IPS-15b (cell line): ENCODE data around the gene ATG16L2.

Experiments
- H3K27me3 ChIP-seq: one replicate; pipeline ENCODE4 v1.6.1; 2013; ENCODE audit warnings: low read length; ENCODE audit not compliant: control insufficient read depth, insufficient read depth
- H3K36me3 ChIP-seq: one replicate; pipeline ENCODE4 v1.6.1; 2013; ENCODE audit warnings: low read length; ENCODE audit not compliant: control insufficient read depth, insufficient read depth
- H3K4me1 ChIP-seq: one replicate; pipeline ENCODE4 v1.6.1; 2013; ENCODE audit warnings: mild to moderate bottlenecking, low read length; ENCODE audit not compliant: control insufficient read depth, insufficient read depth
- H3K4me3 ChIP-seq: one replicate; pipeline ENCODE4 v1.5.1; 2013; ENCODE audit warnings: low read depth, low read length
- H3K9ac ChIP-seq: one replicate; pipeline ENCODE4 v1.6.1; 2013; ENCODE audit warnings: low read depth, mild to moderate bottlenecking, low read length
- H3K9me3 ChIP-seq: one replicate; pipeline ENCODE4 v1.6.1; 2013; ENCODE audit warnings: mild to moderate bottlenecking, low read length; ENCODE audit not compliant: control insufficient read depth, insufficient read depth

The ATG16L2 gene

DNA sequence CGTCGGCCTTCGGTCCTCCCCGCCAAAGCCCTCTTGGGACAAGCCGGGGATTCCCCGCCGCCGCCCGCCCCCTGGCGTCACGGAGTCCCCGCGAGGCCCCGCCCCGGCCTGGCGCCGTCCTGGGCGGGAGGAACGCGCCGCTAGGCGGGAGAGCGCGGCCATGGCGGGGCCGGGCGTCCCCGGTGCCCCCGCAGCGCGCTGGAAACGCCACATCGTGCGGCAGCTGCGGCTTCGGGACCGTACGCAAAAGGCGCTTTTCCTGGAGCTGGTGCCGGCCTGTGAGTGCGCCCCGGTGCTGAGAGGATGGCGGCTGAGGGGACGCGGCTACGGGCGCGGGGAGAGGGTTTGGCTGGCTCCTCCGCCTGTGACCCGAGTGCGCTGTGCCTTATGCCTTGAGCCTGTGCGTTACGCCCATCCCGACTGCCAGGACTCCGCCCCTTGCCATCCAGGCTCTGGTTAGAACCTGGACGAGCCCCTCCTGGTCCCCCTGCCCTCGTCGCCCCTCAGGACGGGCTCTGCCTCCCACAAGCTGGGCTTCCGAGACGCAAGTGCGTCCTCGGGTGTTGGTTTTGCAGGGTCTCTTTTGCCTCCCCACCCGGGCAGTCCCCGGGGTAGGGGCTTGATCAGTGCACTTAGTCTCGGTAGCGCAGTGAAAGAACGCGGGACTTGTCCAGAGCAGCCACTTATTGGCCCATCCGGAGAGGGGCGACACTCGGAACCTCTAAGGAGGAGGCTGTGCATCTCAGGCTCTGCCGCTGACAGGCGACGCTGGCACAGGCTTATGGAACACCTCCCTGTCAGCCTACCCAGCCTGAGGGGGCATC is at the start of gene ATG16L2:
Gene ATG16L2 (plus strand): TSS at position 126 of the 824 bp plus-strand sequence. CDS start 35 bp downstream, at position 161.
- H3K27me3 ChIP-seq: no peaks in the 10 kb centered on the region
- H3K9me3 ChIP-seq: no peaks in the 10 kb centered on the region
- no peaks in the 10 kb centered on the region for H3K36me3 ChIP-seq
- peak within 1 kb of the TSS; percentile 96 for H3K9ac ChIP-seq
- H3K4me3 ChIP-seq: peak within 1 kb of the TSS; percentile 91
- H3K4me1 ChIP-seq: peaks cover 3% of the 10 kb centered on the region

DNA sequence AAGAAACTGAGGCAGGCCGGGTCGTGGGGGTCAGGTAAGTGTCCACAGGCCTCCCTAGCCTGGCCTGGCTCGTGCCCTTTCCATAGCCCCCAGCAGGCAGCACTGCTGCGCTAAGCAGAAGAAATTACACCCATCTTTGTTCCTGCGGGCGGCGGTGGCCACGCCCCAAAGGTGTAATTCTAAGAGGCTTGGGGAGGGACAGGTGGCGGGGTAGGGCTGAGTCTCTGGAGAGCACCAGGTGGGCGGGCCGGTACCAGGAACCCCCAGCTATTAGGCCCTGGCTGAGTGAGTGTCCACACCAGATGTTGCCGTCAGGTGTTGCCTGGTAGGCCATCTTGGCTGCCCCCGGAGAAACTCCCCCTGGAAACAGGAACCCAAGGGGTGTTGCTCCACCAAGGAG is 49.7 kb upstream of the ATG16L2 start:
- H3K27me3 ChIP-seq: no peaks in the 10 kb centered on the region
- H3K9ac ChIP-seq: no peak overlapping the region
- H3K9me3 ChIP-seq: no peaks in the 10 kb centered on the region
- no peaks in the 10 kb centered on the region for H3K36me3 ChIP-seq
- no peak overlapping the region for H3K4me3 ChIP-seq
- peaks cover 9% of the 10 kb centered on the region for H3K4me1 ChIP-seq

DNA sequence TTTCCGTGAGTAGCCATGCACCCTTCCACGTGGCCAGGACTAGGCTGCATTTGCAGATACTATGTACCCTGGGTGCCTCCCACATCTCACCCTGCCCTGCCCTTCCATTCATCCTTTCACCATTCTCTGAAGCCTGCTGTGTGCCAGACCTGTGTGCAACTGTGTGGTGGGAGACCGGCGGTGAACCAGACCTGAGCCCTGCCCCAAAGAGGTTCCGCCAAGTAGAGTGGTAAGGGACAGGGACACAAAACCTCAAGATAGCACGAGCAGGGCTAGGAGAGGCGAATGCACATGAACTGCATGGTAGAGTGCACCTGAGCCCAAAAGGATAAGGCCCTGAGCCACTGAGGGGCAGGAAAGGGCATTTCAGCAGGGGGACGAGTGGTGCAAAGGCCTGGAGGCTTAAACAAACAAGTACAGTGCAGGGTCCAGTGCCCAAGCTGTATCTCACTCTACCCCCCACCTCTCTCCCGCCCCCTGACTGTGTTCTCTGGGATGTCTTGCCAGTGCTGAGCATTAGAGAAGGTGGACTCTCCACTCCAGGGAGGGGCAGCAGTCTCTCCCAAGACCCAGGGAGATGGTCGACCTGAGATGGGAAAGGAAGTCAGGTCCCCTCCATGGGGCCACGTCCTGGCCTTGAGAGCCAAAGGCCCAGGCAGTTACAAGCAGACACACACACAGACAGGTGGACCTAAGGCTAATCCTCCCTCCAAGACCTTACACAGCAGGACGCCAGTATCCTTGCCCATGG is 47.9 kb upstream of the ATG16L2 start:
- H3K36me3 ChIP-seq: no peaks in the 10 kb centered on the region
- no peaks in the 10 kb centered on the region for H3K27me3 ChIP-seq
- no peaks in the 10 kb centered on the region for H3K9me3 ChIP-seq
- no peak overlapping the region for H3K4me3 ChIP-seq
- no peak overlapping the region for H3K9ac ChIP-seq
- peaks cover 9% of the 10 kb centered on the region for H3K4me1 ChIP-seq

- Histone ChIP-seq H3K9me3 (no peaks in the 10 kb centered on the region), H3K27me3 (no peaks in the 10 kb centered on the region), H3K36me3 (no peaks in the 10 kb centered on the region), H3K4me1 (peaks cover 9% of the 10 kb centered on the region), H3K9ac (no peak overlapping the region), H3K4me3 (no peak overlapping the region)
These were observed 46.8 kb upstream of the ATG16L2 start for GRCh38 chr11:72767203-72768062.

- Histone ChIP-seq H3K9me3 (no peaks in the 10 kb centered on the region), H3K9ac (no peak overlapping the region), H3K4me3 (no peak overlapping the region), H3K36me3 (no peaks in the 10 kb centered on the region), H3K4me1 (peaks cover 9% of the 10 kb centered on the region), H3K27me3 (no peaks in the 10 kb centered on the region)
These were observed 45.6 kb upstream of the ATG16L2 start for GRCh38 chr11:72768581-72768980.

GRCh38 chr11:72769680-72770079 is 44.5 kb upstream of the ATG16L2 start:
- no peaks in the 10 kb centered on the region for H3K27me3 ChIP-seq
- no peak overlapping the region for H3K4me3 ChIP-seq
- H3K36me3 ChIP-seq: no peaks in the 10 kb centered on the region
- H3K9ac ChIP-seq: no peak overlapping the region
- peaks cover 4% of the 10 kb centered on the region for H3K4me1 ChIP-seq
- no peaks in the 10 kb centered on the region for H3K9me3 ChIP-seq

DNA sequence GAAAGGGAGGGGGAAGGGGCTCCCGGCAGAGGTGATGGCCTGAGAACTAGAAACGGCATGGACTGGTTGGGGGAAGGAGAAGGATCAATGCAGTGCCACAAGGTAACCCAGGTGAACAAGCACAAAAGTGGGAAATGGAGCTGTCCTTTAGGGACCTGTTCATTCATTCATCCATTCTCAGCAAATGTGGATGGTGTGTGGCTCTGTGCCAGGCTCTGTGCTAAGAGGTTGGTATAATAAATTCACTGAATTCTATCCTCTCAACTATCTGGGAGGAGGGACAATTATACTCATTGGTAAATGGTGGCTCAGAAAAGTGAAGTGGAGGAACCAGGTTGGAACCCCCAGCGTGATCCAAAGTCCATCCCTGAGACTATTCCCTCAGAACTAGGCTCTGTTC is 43.4 kb upstream of the ATG16L2 start:
- Histone ChIP-seq H3K4me3 (no peak overlapping the region), H3K36me3 (no peaks in the 10 kb centered on the region), H3K4me1 (peaks cover 4% of the 10 kb centered on the region), H3K27me3 (no peaks in the 10 kb centered on the region), H3K9me3 (no peaks in the 10 kb centered on the region), H3K9ac (no peak overlapping the region)

GRCh38 chr11:72771507-72771906 is 42.7 kb upstream of the ATG16L2 start:
- Histone ChIP-seq H3K4me1 (peaks cover 4% of the 10 kb centered on the region), H3K27me3 (no peaks in the 10 kb centered on the region), H3K4me3 (no peak overlapping the region), H3K9ac (no peak overlapping the region), H3K36me3 (no peaks in the 10 kb centered on the region), H3K9me3 (no peaks in the 10 kb centered on the region)

- H3K27me3 ChIP-seq: no peaks in the 10 kb centered on the region
- H3K4me1 ChIP-seq: peaks cover 4% of the 10 kb centered on the region
These were observed 42.2 kb upstream of the ATG16L2 start for GRCh38 chr11:72772059-72772458.

DNA sequence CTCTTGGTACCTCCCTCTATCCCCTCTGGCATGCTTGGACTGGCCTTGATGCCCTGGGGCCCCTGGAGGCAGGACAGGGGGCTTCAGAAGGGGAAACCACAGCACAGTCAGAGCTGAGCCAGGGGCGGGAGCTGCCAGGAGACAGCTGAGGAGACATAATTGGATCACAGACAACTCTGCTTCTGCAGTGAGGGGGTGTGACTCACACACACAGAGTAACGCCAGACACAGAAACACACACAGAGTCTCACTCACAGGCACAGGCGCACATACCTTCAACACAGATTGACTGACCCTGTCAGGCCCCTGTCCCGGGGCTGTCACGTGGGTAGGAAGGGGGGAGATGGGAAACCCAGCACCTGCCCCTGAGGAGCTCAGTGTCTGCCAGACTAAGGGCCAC is 40.9 kb upstream of the ATG16L2 start:
- H3K9ac ChIP-seq: no peak overlapping the region
- H3K36me3 ChIP-seq: peaks cover 3% of the 10 kb centered on the region
- no peaks in the 10 kb centered on the region for H3K27me3 ChIP-seq
- no peak overlapping the region for H3K4me3 ChIP-seq
- H3K4me1 ChIP-seq: peaks cover 4% of the 10 kb centered on the region
- no peaks in the 10 kb centered on the region for H3K9me3 ChIP-seq

More at GRCh38 chr11:72772059-72772458, 42.2 kb upstream of the ATG16L2 start:
- H3K9me3 ChIP-seq: no peaks in the 10 kb centered on the region
- no peak overlapping the region for H3K4me3 ChIP-seq
- H3K36me3 ChIP-seq: peaks cover 2% of the 10 kb centered on the region
- no peak overlapping the region for H3K9ac ChIP-seq

DNA sequence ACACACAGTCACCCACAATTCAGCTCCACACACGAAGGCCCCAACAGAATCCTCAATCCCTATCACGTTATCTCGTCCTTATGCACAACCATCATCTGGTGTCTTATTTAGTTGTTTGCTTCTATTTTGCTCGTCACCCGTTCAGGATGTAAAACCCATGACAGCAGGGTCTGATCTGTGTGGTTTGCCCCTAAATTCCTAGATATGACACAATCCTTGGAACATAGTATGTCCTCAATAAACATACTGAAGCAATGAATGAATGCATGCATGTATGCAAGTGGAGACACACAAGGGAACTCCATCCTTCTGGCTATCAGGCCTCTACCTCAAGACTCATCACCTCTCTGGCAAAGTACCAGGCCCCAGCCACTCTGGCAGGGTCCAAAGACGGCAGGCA is 40.5 kb upstream of the ATG16L2 start:
- Histone ChIP-seq H3K4me1 (peaks cover 4% of the 10 kb centered on the region), H3K27me3 (no peaks in the 10 kb centered on the region), H3K9me3 (no peaks in the 10 kb centered on the region), H3K4me3 (no peak overlapping the region), H3K9ac (no peak overlapping the region), H3K36me3 (peaks cover 3% of the 10 kb centered on the region)
